HL-60 (cell line): ENCODE data around the gene KCNAB3.

Source experiments
- DNase-seq, 2 experiments: peaks; one replicate each; pipeline ENCODE4 v3.0.0-alpha.2; 2010 to 2020; ENCODE audit warnings: low read depth in 1 of 2, low spot score in 1 of 2
- H3K27ac ChIP-seq: fragments of 250-450 bp; sonication (Bioruptor Pico); replicated peaks from 2 replicates; pipeline ENCODE4 v1.5.1; 2020; ENCODE audit warnings: mild to moderate bottlenecking, moderate library complexity
- H3K27me3 ChIP-seq: fragments of 250-450 bp; sonication (Bioruptor Pico); 2 replicates; pipeline ENCODE4 v1.5.1; 2021; ENCODE audit warnings: mild to moderate bottlenecking, moderate library complexity; ENCODE audit not compliant: insufficient read depth, poor library complexity, severe bottlenecking
- H3K4me3 ChIP-seq: replicated peaks from 2 replicates; pipeline ENCODE4 v1.5.1; 2011; ENCODE audit warnings: mild to moderate bottlenecking, control low read depth, low read length; ENCODE audit not compliant: insufficient read depth
- GABPA ChIP-seq: IDR thresholded peaks from 2 replicates; pipeline ENCODE4 v1.6.1; 2012; ENCODE audit warnings: low read depth
- POLR2AphosphoS5 ChIP-seq: IDR thresholded peaks from 2 replicates; pipeline ENCODE4 v1.6.1; 2012; ENCODE audit warnings: low read depth
- REST ChIP-seq: IDR thresholded peaks from 2 replicates; pipeline ENCODE4 v1.6.1; 2012; ENCODE audit warnings: low read depth; ENCODE audit not compliant: insufficient replicate concordance
- SPI1 ChIP-seq: IDR thresholded peaks from 2 replicates; pipeline ENCODE4 v1.6.1; 2012; ENCODE audit warnings: low read depth, mild to moderate bottlenecking, borderline replicate concordance
- TF ChIP-seq, protein P1 (sequence below): IDR thresholded peaks from one replicate; pipeline ENCODE4 v1.5.1; 2011; ENCODE audit warnings: low read length, control low read depth, inconsistent platforms; ENCODE audit not compliant: insufficient read depth

KCNAB3 gene

GRCh38 chr17:7889166-7889955 lies 40.3 kb downstream of the KCNAB3 start:
- H3K4me3 ChIP-seq = no peak overlapping the region
- H3K27me3 ChIP-seq = no peaks in the 10 kb centered on the region
- TF ChIP-seq, protein P1, sequence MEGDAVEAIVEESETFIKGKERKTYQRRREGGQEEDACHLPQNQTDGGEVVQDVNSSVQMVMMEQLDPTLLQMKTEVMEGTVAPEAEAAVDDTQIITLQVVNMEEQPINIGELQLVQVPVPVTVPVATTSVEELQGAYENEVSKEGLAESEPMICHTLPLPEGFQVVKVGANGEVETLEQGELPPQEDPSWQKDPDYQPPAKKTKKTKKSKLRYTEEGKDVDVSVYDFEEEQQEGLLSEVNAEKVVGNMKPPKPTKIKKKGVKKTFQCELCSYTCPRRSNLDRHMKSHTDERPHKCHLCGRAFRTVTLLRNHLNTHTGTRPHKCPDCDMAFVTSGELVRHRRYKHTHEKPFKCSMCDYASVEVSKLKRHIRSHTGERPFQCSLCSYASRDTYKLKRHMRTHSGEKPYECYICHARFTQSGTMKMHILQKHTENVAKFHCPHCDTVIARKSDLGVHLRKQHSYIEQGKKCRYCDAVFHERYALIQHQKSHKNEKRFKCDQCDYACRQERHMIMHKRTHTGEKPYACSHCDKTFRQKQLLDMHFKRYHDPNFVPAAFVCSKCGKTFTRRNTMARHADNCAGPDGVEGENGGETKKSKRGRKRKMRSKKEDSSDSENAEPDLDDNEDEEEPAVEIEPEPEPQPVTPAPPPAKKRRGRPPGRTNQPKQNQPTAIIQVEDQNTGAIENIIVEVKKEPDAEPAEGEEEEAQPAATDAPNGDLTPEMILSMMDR = no peak
- TF ChIP-seq SPI1 (no peak), GABPA (no peak), REST (no peak), POLR2AphosphoS5 (peak; percentile 44; the same call in 1 of the 2 replicates)
- H3K27ac ChIP-seq = no peak overlapping the region
- DNase-seq = peak in 1 of 2 experiments; percentile 81

DNA sequence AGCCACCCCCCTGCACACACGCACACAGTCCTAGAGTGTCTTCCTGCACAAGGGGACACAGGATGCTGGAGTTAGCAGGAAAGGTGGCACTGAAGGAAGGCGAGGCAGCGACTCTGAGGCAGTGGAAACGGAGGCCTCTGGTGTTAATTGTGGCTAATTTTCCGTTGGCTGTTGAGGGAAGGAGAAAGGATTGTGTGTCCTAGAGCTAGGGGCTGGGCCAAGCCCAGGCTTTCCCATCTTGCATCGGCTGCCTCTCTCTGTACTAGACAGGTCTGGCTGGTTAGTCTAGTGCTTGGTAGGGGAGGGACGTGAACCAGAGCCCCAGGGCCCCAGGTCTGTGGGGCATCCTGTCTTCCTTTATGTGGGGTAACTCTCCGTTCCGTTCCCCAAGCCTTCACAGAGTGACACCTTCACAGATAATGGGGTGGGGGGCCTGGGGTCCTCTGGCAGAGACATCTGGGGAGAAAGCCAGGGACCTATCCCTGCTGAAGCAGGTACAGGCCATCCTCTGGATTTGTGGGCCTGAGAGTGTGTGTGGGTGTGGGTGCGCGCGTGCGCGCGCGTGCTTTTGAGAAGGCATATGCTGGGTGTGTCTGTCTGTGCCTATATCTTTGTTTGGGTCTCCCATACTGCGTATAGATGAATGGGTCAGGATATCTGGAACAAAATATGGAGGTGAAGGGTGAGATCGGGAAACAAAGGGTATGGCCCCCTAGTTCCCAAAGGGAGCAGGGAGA lies 41.3 kb downstream of the KCNAB3 start, which contains the start of gene CHD3:
CHD3 (plus strand) TSS at position 606 of the 737 bp plus-strand sequence. CDS start 212 bp downstream, outside the sequence.
- TF ChIP-seq REST = no peak
- TF ChIP-seq GABPA = no peak
- TF ChIP-seq SPI1 = no peak
- TF ChIP-seq, protein P1 = no peak
- TF ChIP-seq POLR2AphosphoS5 = no peak
- Histone ChIP-seq H3K27me3 (no peaks in the 10 kb centered on the region), H3K4me3 (peak within 1 kb of the TSS; percentile 57), H3K27ac (peak within 1 kb of the TSS; percentile 76)
- DNase-seq = no peak

- Histone ChIP-seq H3K27ac (peak overlapping the region; percentile 92), H3K27me3 (no peaks in the 10 kb centered on the region), H3K4me3 (peak overlapping the region; percentile 57)
- DNase-seq = peak; percentile 56 to 71
- no peak for TF ChIP-seq GABPA
- TF ChIP-seq SPI1 = no peak
- TF ChIP-seq POLR2AphosphoS5 = no peak
- TF ChIP-seq REST = no peak
Measured at GRCh38 chr17:7887482-7888183, 42.0 kb downstream of the KCNAB3 start.
